Caco-2 (cell line): Measurements from ENCODE around the gene SPACDR. TPM values are rescaled to one million over a fixed set of nuclear protein-coding genes. Genes with fewer than 3 reads are reported as not detected.
"Not testable (repeated sequence)": the region's sequence is repeated elsewhere in the genome, so short reads cannot be mapped to it uniquely, and the experiment has no call there.

Source experiments
- BruUV-seq: library from RNA; stranded (reverse); fragments of 400-500 nt; replicated peaks from 2 replicates; lab custom pipeline; 2021; lab: Mats Ljungman, UMichigan
- CTCF ChIA-PET: fragments of 300-600 bp; sonication (Branson Sonifier 250); formaldehyde crosslinking; loops from one replicate; lab custom pipeline; 2022; ENCODE audit warnings: antibody characterized with exemption; lab: Charles Lee
- POLR2A ChIA-PET: fragments of 300-600 bp; sonication (Branson Sonifier 250); formaldehyde crosslinking; loops from one replicate; lab custom pipeline; 2022; ENCODE audit warnings: antibody characterized with exemption; lab: Charles Lee
- DNase-seq, 2 experiments: peaks; one replicate each; pipeline versions ENCODE4 v3.0.0 to v3.0.0-alpha.2; 2020 to 2022
- H3K27me3 ChIP-seq: replicated peaks from 2 replicates; pipeline ENCODE4 v1.6.0; 2011; ENCODE audit warnings: low read length; ENCODE audit not compliant: control insufficient read depth, insufficient read depth
- H3K36me3 ChIP-seq: 2 replicates; pipeline ENCODE4 v1.5.1; 2011; ENCODE audit warnings: low read length; ENCODE audit not compliant: control insufficient read depth, insufficient read depth
- H3K4me1 ChIP-seq: fragments of 250-450 bp; sonication (Bioruptor Pico); 2 replicates; pipeline ENCODE4 v1.5.1; 2020; ENCODE audit warnings: mild to moderate bottlenecking
- H3K4me3 ChIP-seq: 2 replicates; pipeline ENCODE4 v1.5.1; 2011; ENCODE audit warnings: low read depth, mild to moderate bottlenecking, control low read depth, low read length
- H3K9me3 ChIP-seq: fragments of 250-450 bp; sonication (Bioruptor Pico); 2 replicates; pipeline ENCODE4 v1.5.1; 2020; ENCODE audit warnings: mild to moderate bottlenecking, moderate library complexity
- H3K27ac Mint-ChIP-seq: one replicate; pipeline ENCODE4 v1.8.0; 2022; ENCODE audit warnings: mixed read lengths; ENCODE audit not compliant: unreplicated experiment
- H3K27me3 Mint-ChIP-seq: one replicate; pipeline ENCODE4 v1.8.0; 2022; ENCODE audit warnings: mixed read lengths; ENCODE audit not compliant: insufficient read depth, unreplicated experiment
- H3K36me3 Mint-ChIP-seq: one replicate; pipeline ENCODE4 v1.8.0; 2022; ENCODE audit warnings: mild to moderate bottlenecking, mixed read lengths; ENCODE audit not compliant: insufficient read depth, unreplicated experiment
- H3K4me1 Mint-ChIP-seq: one replicate; pipeline ENCODE4 v1.8.0; 2022; ENCODE audit warnings: low read depth, mixed read lengths; ENCODE audit not compliant: unreplicated experiment
- H3K4me3 Mint-ChIP-seq: one replicate; pipeline ENCODE4 v1.8.0; 2022; ENCODE audit warnings: mild to moderate bottlenecking, moderate library complexity, mixed read lengths; ENCODE audit not compliant: unreplicated experiment
- H3K9me3 Mint-ChIP-seq: one replicate; pipeline ENCODE4 v1.8.0; 2022; ENCODE audit warnings: mixed read lengths; ENCODE audit not compliant: unreplicated experiment
- CTCF ChIP-seq, 2 experiments: fragments of 200-600 bp in 1 of 2; IDR thresholded peaks; 1 replicate in 1 of 2; 2 replicates in 1 of 2; pipeline versions ENCODE4 v1.5.1 to v1.8.0; 2011 to 2022; ENCODE audit warnings: antibody characterized with exemption in 1 of 2, control low read depth in 1 of 2, inconsistent platforms in 1 of 2, low read depth in 1 of 2, low read length in 1 of 2, mild to moderate bottlenecking in 1 of 2, moderate library complexity in 1 of 2; ENCODE audit not compliant: insufficient read depth in 1 of 2, severe bottlenecking in 1 of 2, unreplicated experiment in 1 of 2
- intact Hi-C: fragments of 100-400 bp; cut with micrococcal nuclease; formaldehyde crosslinking; loops from one replicate; pipeline ENCODE4 v1.10.0; 2022; ENCODE audit not compliant: unreplicated experiment
- total RNA-seq: library from RNA; stranded (reverse); gene quantifications from 2 replicates; pipeline ENCODE4 v1.2.3, GENCODE V29; 2022

The SPACDR gene
- total RNA-seq, 1 experiment from 2014 or later = 0.41 TPM

GRCh38 chr7:100449190-100449795, 14.8 kb downstream of the SPACDR start:
- no peak for TF ChIP-seq CTCF (IDR thresholded peaks at IDR 0.05; ENCODE audit: insufficient read depth in 1 of 2, low read depth in 1 of 2, low read length in 1 of 2, severe bottlenecking in 1 of 2, unreplicated experiment in 1 of 2)
- Mint-ChIP-seq H3K27me3 (no peaks in the 10 kb centered on the region), H3K4me3 (no peak overlapping the region), H3K27ac (no peak overlapping the region), H3K4me1 (no peaks in the 10 kb centered on the region), H3K36me3 (peaks cover 11% of the 10 kb centered on the region), H3K9me3 (no peaks in the 10 kb centered on the region)
- Histone ChIP-seq H3K36me3 (no peaks in the 10 kb centered on the region), H3K4me3 (no peak overlapping the region), H3K27me3 (no peaks in the 10 kb centered on the region), H3K9me3 (no peaks in the 10 kb centered on the region), H3K4me1 (peaks cover 6% of the 10 kb centered on the region)
- CTCF ChIA-PET = interaction anchor here (0.7 to 1.0 kb wide), 2 partner anchors 91 to 1021 kb away, joined by 5 to 17 read pairs; no protein-coding TSS in a partner anchor
- no peak for DNase-seq
- intact Hi-C loops = no loop called here
- POLR2A ChIA-PET = no interaction called here
- TSS peak; percentile 55 for BruUV-seq

- POLR2A ChIA-PET = interaction anchor here (0.9 to 1.0 kb wide), 2 partner anchors 11 to 18 kb away, joined by 7 to 8 read pairs; partner anchors contain the start of gene ZCWPW1
- DNase-seq, H3K4me3 ChIP-seq, BruUV-seq, H3K27me3 Mint-ChIP-seq, intact Hi-C loops, H3K9me3 ChIP-seq, H3K4me1 Mint-ChIP-seq, H3K4me3 Mint-ChIP-seq, H3K9me3 Mint-ChIP-seq, H3K27me3 ChIP-seq, H3K27ac Mint-ChIP-seq, H3K36me3 ChIP-seq: not testable (repeated sequence)
- H3K36me3 Mint-ChIP-seq = peaks cover 11% of the 10 kb centered on the region
- CTCF ChIA-PET = interaction anchor here (0.6 kb wide), 3 partner anchors 11 to 114 kb away, joined by 3 to 6 read pairs (median 3); no protein-coding TSS in a partner anchor
- peaks cover 13% of the 10 kb centered on the region for H3K4me1 ChIP-seq
Measured at GRCh38 chr7:100447363-100447762, 16.7 kb downstream of the SPACDR start.

GRCh38 chr7:100446040-100446439, 18.0 kb downstream of the SPACDR start:
- Histone ChIP-seq H3K9me3 (no peaks in the 10 kb centered on the region), H3K4me1 (peaks cover 13% of the 10 kb centered on the region), H3K27me3 (no peaks in the 10 kb centered on the region), H3K36me3 (no peaks in the 10 kb centered on the region), H3K4me3 (no peak overlapping the region)
- H3K36me3 Mint-ChIP-seq = peaks cover 10% of the 10 kb centered on the region
- ChIA-PET CTCF (interaction anchor here (1.2 kb wide), 1 partner anchor 8 kb away, joined by 3 read pairs; no protein-coding TSS in a partner anchor), POLR2A (no interaction called here)
- intact Hi-C loops = no loop called here
- H3K27me3 Mint-ChIP-seq = no peaks in the 10 kb centered on the region
- H3K4me3 Mint-ChIP-seq = no peak overlapping the region
- no TSS peak for BruUV-seq
- no peak overlapping the region for H3K27ac Mint-ChIP-seq
- no peaks in the 10 kb centered on the region for H3K9me3 Mint-ChIP-seq
- no peaks in the 10 kb centered on the region for H3K4me1 Mint-ChIP-seq
- no peak for DNase-seq
- no peak for TF ChIP-seq CTCF (IDR thresholded peaks at IDR 0.05; ENCODE audit: insufficient read depth in 1 of 2, low read depth in 1 of 2, low read length in 1 of 2, severe bottlenecking in 1 of 2, unreplicated experiment in 1 of 2)
